ENCODE results near the gene WDR37.
"Not testable (repeated sequence)": the region's sequence is repeated elsewhere in the genome, so short reads cannot be mapped to it uniquely, and the experiment has no call there.

The WDR37 gene

GRCh38 chr10:1109795-1110673 is 53.8 kb downstream of the WDR37 start:
- DNase-seq, result peak; percentile 79

GRCh38 chr10:1110674-1111119 is 54.5 kb downstream of the WDR37 start:
- no peak for DNase-seq

- DNase-seq, result no peak
Observed at GRCh38 chr10:1114315-1114714, 58.1 kb downstream of the WDR37 start.

- no peak for DNase-seq
Observed at GRCh38 chr10:1114719-1115606, 58.8 kb downstream of the WDR37 start.

- DNase-seq, result no peak
Observed at GRCh38 chr10:1115607-1115955, 59.4 kb downstream of the WDR37 start.

GRCh38 chr10:1116051-1116450 is 59.9 kb downstream of the WDR37 start:
- no peak for DNase-seq

GRCh38 chr10:1116696-1117280 is 60.6 kb downstream of the WDR37 start:
- DNase-seq, result no peak

- no peak for DNase-seq
Observed at GRCh38 chr10:1117651-1118050, 61.5 kb downstream of the WDR37 start.

- DNase-seq, result not testable (repeated sequence)
Observed at GRCh38 chr10:1118318-1118717, 62.1 kb downstream of the WDR37 start.

GRCh38 chr10:1119027-1119426 is 62.8 kb downstream of the WDR37 start:
- no peak for DNase-seq

GRCh38 chr10:1119501-1119900 is 63.3 kb downstream of the WDR37 start:
- no peak for DNase-seq

- DNase-seq, result no peak
Observed at GRCh38 chr10:1120306-1120705, 64.1 kb downstream of the WDR37 start.

- DNase-seq, result no peak
Observed at GRCh38 chr10:1120801-1121211, 64.6 kb downstream of the WDR37 start.

GRCh38 chr10:1121271-1121970 is 65.2 kb downstream of the WDR37 start:
- no peak for DNase-seq

GRCh38 chr10:1122349-1122748 is 66.2 kb downstream of the WDR37 start:
- DNase-seq, result no peak

- no peak for DNase-seq
Observed at GRCh38 chr10:1123198-1123597, 67.0 kb downstream of the WDR37 start.

GRCh38 chr10:1123972-1124371 is 67.8 kb downstream of the WDR37 start:
- no peak for DNase-seq

GRCh38 chr10:1124796-1125195 is 68.6 kb downstream of the WDR37 start:
- no peak for DNase-seq

- DNase-seq, result no peak
Observed at GRCh38 chr10:1126461-1126860, 70.3 kb downstream of the WDR37 start.

- no peak for DNase-seq
Observed at GRCh38 chr10:1127629-1128028, 71.4 kb downstream of the WDR37 start.

GRCh38 chr10:1128115-1128514 is 71.9 kb downstream of the WDR37 start:
- no peak for DNase-seq

GRCh38 chr10:1128649-1129048 is 72.5 kb downstream of the WDR37 start:
- DNase-seq, result no peak

GRCh38 chr10:1130226-1130625 is 74.0 kb downstream of the WDR37 start:
- DNase-seq, result no peak

All from central memory CD4-positive, alpha-beta T cell (primary cell).